ENCODE data around the gene PTPN1.
A peak's percentile ranks its signal among the peaks of the same experiment; 100 is the strongest.
"Not testable (repeated sequence)": the region's sequence is repeated elsewhere in the genome, so short reads cannot be mapped to it uniquely, and the experiment has no call there.

PTPN1 gene

GRCh38 chr20:50478162-50478990, 31.8 kb upstream of the PTPN1 start:
- peak; percentile 89 for FAIRE-seq
- DNase-seq (ENCODE audit: low spot score): peak; percentile 66

GRCh38 chr20:50481741-50482140, 28.4 kb upstream of the PTPN1 start:
- FAIRE-seq (no peak), DNase-seq (ENCODE audit: low spot score) (no peak)

GRCh38 chr20:50482396-50482981, 27.7 kb upstream of the PTPN1 start:
- FAIRE-seq: no peak
- DNase-seq (ENCODE audit: low spot score): no peak

- DNase-seq (ENCODE audit: low spot score) (no peak), FAIRE-seq (no peak)
Observed at GRCh38 chr20:50484271-50484976, 25.8 kb upstream of the PTPN1 start.

- no peak for FAIRE-seq
Observed at GRCh38 chr20:50487397-50487796, 22.8 kb upstream of the PTPN1 start.

GRCh38 chr20:50488236-50488806, 21.9 kb upstream of the PTPN1 start:
- FAIRE-seq: no peak
- no peak for DNase-seq (ENCODE audit: low spot score)

More at GRCh38 chr20:50487397-50487796, 22.8 kb upstream of the PTPN1 start:
- DNase-seq (ENCODE audit: low spot score): no peak

GRCh38 chr20:50491168-50491567, 19.0 kb upstream of the PTPN1 start:
- FAIRE-seq: no peak
- DNase-seq (ENCODE audit: low spot score): no peak

GRCh38 chr20:50491926-50492634, 18.1 kb upstream of the PTPN1 start:
- DNase-seq (ENCODE audit: low spot score): no peak
- FAIRE-seq: no peak

GRCh38 chr20:50493881-50494253, 16.3 kb upstream of the PTPN1 start:
- no peak for DNase-seq (ENCODE audit: low spot score)
- no peak for FAIRE-seq

- FAIRE-seq (no peak), DNase-seq (ENCODE audit: low spot score) (no peak)
Observed at GRCh38 chr20:50494428-50494827, 15.8 kb upstream of the PTPN1 start.

GRCh38 chr20:50496773-50497385, 13.3 kb upstream of the PTPN1 start:
- DNase-seq (ENCODE audit: low spot score) (peak; percentile 46), FAIRE-seq (no peak)

- FAIRE-seq (no peak), DNase-seq (ENCODE audit: low spot score) (no peak)
Observed at GRCh38 chr20:50498071-50498776, 12.0 kb upstream of the PTPN1 start.

- DNase-seq (ENCODE audit: low spot score) (no peak), FAIRE-seq (no peak)
Observed at GRCh38 chr20:50499938-50500337, 10.2 kb upstream of the PTPN1 start.

GRCh38 chr20:50501972-50502745, 8.0 kb upstream of the PTPN1 start:
- FAIRE-seq (no peak), DNase-seq (ENCODE audit: low spot score) (no peak)

- DNase-seq (ENCODE audit: low spot score) (no peak), FAIRE-seq (no peak)
Observed at GRCh38 chr20:50504231-50504823, 5.9 kb upstream of the PTPN1 start.

- FAIRE-seq (no peak), DNase-seq (ENCODE audit: low spot score) (no peak)
Observed at GRCh38 chr20:50506270-50506579, 4.0 kb upstream of the PTPN1 start.

GRCh38 chr20:50507745-50508144, 2.4 kb upstream of the PTPN1 start:
- not testable (repeated sequence) for DNase-seq (ENCODE audit: low spot score); FAIRE-seq

- peak; percentile 37 for DNase-seq (ENCODE audit: low spot score)
Observed at GRCh38 chr20:50508171-50508755, 1.9 kb upstream of the PTPN1 start.

More at GRCh38 chr20:50508171-50508755, 1.9 kb upstream of the PTPN1 start:
- no peak for FAIRE-seq
